ENCODE measurements around the gene BCL2. TPM values are rescaled to one million over a fixed set of nuclear protein-coding genes. Genes with fewer than 3 reads are reported as not detected.

BCL2 gene
- total RNA-seq (2014; rRNA removed) (1.3 and 1.5 TPM in 2 replicates), Bru-seq, nascent RNA (percentile 26 among the genes with signal in this experiment), BruChase-seq, experiment 1, labeled RNA remaining after a 6-hour chase (percentile 30 among the genes with signal in this experiment), BruChase-seq, experiment 2, labeled RNA remaining after a 2-hour chase (percentile 38 among the genes with signal in this experiment)
- long read RNA-seq, full-length matches to known transcripts, result 1 of 1 reads
- long read RNA-seq, partial matches to known transcripts, result 0 of 1 reads
- long read RNA-seq, other reads (novel, unspliced or antisense), result 0 of 1 reads

DNA sequence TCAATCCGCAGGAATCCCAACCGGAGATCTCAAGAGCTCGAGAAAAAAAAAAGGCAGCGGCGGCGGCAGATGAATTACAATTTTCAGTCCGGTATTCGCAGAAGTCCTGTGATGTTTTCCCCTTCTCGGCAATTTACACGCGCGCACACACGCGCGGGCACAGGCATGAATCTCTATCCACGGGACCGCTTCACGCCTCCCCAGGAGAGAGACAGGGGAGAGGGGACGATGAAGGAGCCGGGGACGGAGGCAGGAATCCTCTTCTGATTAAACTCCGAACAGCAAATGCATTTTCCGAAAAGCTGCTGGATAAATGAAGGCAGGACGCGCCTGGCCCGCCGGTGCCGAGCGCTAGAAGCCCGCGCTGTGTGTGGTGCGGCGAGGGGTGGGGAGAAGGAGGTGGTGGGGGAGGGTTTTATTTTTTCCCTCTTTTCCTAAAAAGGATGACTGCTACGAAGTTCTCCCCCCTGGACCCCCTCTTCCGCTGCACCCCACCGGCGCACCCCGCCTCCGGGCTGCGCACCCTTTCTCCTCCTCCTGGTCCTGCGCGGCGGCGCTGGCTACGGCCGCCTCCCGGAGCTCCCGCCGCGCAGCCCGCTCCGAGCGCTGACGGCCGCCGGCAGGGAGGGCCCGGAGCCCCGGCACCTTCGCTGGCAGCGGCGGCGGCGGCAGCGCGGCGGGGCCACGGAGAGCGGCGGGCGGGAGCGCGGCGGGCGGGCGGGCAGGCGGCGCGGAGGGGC is at the start of gene BCL2:
Gene BCL2 (minus strand): TSS at position 387 of the 740 bp plus-strand sequence.
- Histone ChIP-seq H3K4me3 (ENCODE audit: low read length) (peak within 1 kb of the TSS; percentile 84), H4K20me1 (ENCODE audit: low read length) (no peaks in the 10 kb centered on the region), H3K4me1 (ENCODE audit: insufficient read depth, low read length) (peaks cover 27% of the 10 kb centered on the region), H3K9me2 (replicated peaks; ENCODE audit: low read length) (no peaks in the 10 kb centered on the region), H2AFZ (ENCODE audit: low read length) (peak within 1 kb of the TSS; percentile 95), H3K4me2 (ENCODE audit: low read length) (peak within 1 kb of the TSS; percentile 99), H3K27me3 (ENCODE audit: low read length) (no peaks in the 10 kb centered on the region), H3K9me3 (ENCODE audit: low read length) (no peaks in the 10 kb centered on the region), H3K36me3 (ENCODE audit: low read depth, low read length) (no peaks in the 10 kb centered on the region), H3K79me2 (ENCODE audit: low read length) (no peaks in the 10 kb centered on the region), H3K27ac (ENCODE audit: low read length) (no peak within 1 kb of the TSS), H3K9ac (ENCODE audit: low read length) (peak within 1 kb of the TSS; percentile 74), H3F3A (ENCODE audit: low read length, unreplicated experiment) (no peaks in the 10 kb centered on the region)
- no TSS peak for BruUV-seq (replicated peaks)
- peak; percentile 43 for ATAC-seq
- DNase-seq, result peak; percentile 10
- ChIA-PET POLR2A (ENCODE audit: unreplicated experiment) (interaction anchor here (0.7 kb wide), 1 partner anchor 200 kb away, joined by 4 read pairs; no protein-coding TSS in a partner anchor), CTCF (no interaction called here)
- intact Hi-C loops (cut with micrococcal nuclease), result loop anchor here (5.0 to 10.0 kb wide), 2 partner anchors 82 to 735 kb away; no protein-coding TSS in a partner anchor
- TF ChIP-seq EZH2 (IDR thresholded peaks at IDR 0.05; ENCODE audit: low read length, unreplicated experiment) (no peak), EZH2phosphoT487 (IDR thresholded peaks at IDR 0.05; ENCODE audit: borderline replicate concordance, low read length) (no peak)
- TF ChIP-seq, protein P1, sequence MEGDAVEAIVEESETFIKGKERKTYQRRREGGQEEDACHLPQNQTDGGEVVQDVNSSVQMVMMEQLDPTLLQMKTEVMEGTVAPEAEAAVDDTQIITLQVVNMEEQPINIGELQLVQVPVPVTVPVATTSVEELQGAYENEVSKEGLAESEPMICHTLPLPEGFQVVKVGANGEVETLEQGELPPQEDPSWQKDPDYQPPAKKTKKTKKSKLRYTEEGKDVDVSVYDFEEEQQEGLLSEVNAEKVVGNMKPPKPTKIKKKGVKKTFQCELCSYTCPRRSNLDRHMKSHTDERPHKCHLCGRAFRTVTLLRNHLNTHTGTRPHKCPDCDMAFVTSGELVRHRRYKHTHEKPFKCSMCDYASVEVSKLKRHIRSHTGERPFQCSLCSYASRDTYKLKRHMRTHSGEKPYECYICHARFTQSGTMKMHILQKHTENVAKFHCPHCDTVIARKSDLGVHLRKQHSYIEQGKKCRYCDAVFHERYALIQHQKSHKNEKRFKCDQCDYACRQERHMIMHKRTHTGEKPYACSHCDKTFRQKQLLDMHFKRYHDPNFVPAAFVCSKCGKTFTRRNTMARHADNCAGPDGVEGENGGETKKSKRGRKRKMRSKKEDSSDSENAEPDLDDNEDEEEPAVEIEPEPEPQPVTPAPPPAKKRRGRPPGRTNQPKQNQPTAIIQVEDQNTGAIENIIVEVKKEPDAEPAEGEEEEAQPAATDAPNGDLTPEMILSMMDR (conservative IDR thresholded peaks at IDR 0.05; ENCODE audit: low read depth, low read length), result no peak

DNA sequence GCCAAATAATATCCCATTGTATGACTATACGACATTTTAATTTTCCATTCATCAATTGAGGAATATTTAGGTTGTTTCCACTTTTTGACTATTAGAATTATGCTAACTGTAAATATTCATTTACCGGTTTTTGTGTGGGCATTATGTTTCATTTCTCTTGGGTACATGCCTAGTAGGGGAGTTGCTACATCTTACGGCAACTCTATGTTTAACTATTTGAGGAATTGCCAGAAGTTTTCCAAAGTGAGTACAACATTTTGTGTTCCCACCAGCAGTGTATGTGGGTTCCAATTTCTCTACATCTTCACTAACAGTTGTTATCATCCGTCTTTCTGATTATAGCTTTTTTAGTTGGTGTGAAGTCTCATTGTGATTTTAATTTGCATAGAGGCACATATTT is 49.0 kb upstream of the BCL2 start:
- H3K4me3 ChIP-seq (ENCODE audit: low read length), result peak overlapping the region; percentile 85
- H4K20me1 ChIP-seq (ENCODE audit: low read length), result peaks cover 15% of the 10 kb centered on the region; the same call in 1 of the 2 replicates
- H3K4me2 ChIP-seq (ENCODE audit: low read length), result peak overlapping the region; percentile 92
- intact Hi-C loops (cut with micrococcal nuclease), result loop anchor here (5.0 kb wide), 2 partner anchors 54 to 139 kb away; partner anchors contain the start of gene VPS4B
- no peaks in the 10 kb centered on the region for H3F3A ChIP-seq (ENCODE audit: low read length, unreplicated experiment)
- H3K9me2 ChIP-seq (replicated peaks; ENCODE audit: low read length), result no peaks in the 10 kb centered on the region
- DNase-seq (no peak), ATAC-seq (no peak)
- H3K27me3 ChIP-seq (ENCODE audit: low read length), result no peaks in the 10 kb centered on the region
- H3K36me3 ChIP-seq (ENCODE audit: low read depth, low read length), result no peaks in the 10 kb centered on the region
- no TSS peak for BruUV-seq (replicated peaks)
- no peak overlapping the region for H3K9ac ChIP-seq (ENCODE audit: low read length)
- ChIA-PET CTCF (no interaction called here), POLR2A (ENCODE audit: unreplicated experiment) (no interaction called here)
- no peak overlapping the region for H3K27ac ChIP-seq (ENCODE audit: low read length)
- H3K79me2 ChIP-seq (ENCODE audit: low read length), result peaks cover 32% of the 10 kb centered on the region
- H3K9me3 ChIP-seq (ENCODE audit: low read length), result no peaks in the 10 kb centered on the region
- H3K4me1 ChIP-seq (ENCODE audit: insufficient read depth, low read length), result peaks cover 6% of the 10 kb centered on the region
- TF ChIP-seq EZH2 (IDR thresholded peaks at IDR 0.05; ENCODE audit: low read length, unreplicated experiment) (no peak), EZH2phosphoT487 (IDR thresholded peaks at IDR 0.05; ENCODE audit: borderline replicate concordance, low read length) (no peak)
- TF ChIP-seq, protein P1 (conservative IDR thresholded peaks at IDR 0.05; ENCODE audit: low read depth, low read length), result no peak
- no peak overlapping the region for H2AFZ ChIP-seq (ENCODE audit: low read length)
